Endothelial cell of umbilical vein (primary cell): ENCODE data around the gene TRIM47.
"Not testable (repeated sequence)": the region's sequence is repeated elsewhere in the genome, so short reads cannot be mapped to it uniquely, and the experiment has no call there.

Source experiments
- EZH2 ChIP-seq: IDR thresholded peaks from 2 replicates; pipeline ENCODE4 v1.6.1; 2012; ENCODE audit warnings: borderline replicate concordance, low read depth, mild to moderate bottlenecking, moderate library complexity, low read length, inconsistent platforms; ENCODE audit not compliant: severe bottlenecking
- FOS ChIP-seq: IDR thresholded peaks from 2 replicates; pipeline ENCODE4 v1.6.1; 2011; ENCODE audit warnings: mild to moderate bottlenecking, low read length, moderate library complexity, borderline replicate concordance; ENCODE audit not compliant: insufficient read depth
- GATA2 ChIP-seq: IDR thresholded peaks from 2 replicates; pipeline ENCODE4 v1.7.0; 2011; ENCODE audit warnings: low read depth, mild to moderate bottlenecking, moderate library complexity, mixed read lengths, low read length; ENCODE audit not compliant: insufficient read length, insufficient read depth
- MYC ChIP-seq: IDR thresholded peaks from one replicate; pipeline ENCODE4 v1.6.1; 2011; ENCODE audit warnings: mild to moderate bottlenecking, low read depth, low read length
- POLR2A ChIP-seq: IDR thresholded peaks from 2 replicates; pipeline ENCODE4 v1.6.1; 2012; ENCODE audit warnings: low read depth, mild to moderate bottlenecking, control low read depth, low read length
- POLR2AphosphoS5 ChIP-seq: IDR thresholded peaks from 2 replicates; pipeline ENCODE4 v1.6.1; 2012; ENCODE audit warnings: low read depth, mild to moderate bottlenecking, control low read depth, low read length, moderate library complexity; ENCODE audit not compliant: insufficient read depth
- TF ChIP-seq, protein P1 (sequence below), 2 donors: IDR thresholded peaks; 1 replicate in 1 of 2; 2 replicates in 1 of 2; pipeline ENCODE4 v1.5.1; 2011; ENCODE audit warnings: low read length in 2 of 2, mild to moderate bottlenecking in 2 of 2, moderate library complexity in 2 of 2, control low read depth in 1 of 2, inconsistent platforms in 1 of 2, low read depth in 1 of 2; ENCODE audit not compliant: insufficient read depth in 1 of 2; ENCODE audit errors: extremely low read depth in 1 of 2
- TF ChIP-seq, protein P2 (sequence below): IDR thresholded peaks from 2 replicates; pipeline ENCODE4 v1.6.1; 2011; ENCODE audit not compliant: insufficient read depth, insufficient read length

DNA sequence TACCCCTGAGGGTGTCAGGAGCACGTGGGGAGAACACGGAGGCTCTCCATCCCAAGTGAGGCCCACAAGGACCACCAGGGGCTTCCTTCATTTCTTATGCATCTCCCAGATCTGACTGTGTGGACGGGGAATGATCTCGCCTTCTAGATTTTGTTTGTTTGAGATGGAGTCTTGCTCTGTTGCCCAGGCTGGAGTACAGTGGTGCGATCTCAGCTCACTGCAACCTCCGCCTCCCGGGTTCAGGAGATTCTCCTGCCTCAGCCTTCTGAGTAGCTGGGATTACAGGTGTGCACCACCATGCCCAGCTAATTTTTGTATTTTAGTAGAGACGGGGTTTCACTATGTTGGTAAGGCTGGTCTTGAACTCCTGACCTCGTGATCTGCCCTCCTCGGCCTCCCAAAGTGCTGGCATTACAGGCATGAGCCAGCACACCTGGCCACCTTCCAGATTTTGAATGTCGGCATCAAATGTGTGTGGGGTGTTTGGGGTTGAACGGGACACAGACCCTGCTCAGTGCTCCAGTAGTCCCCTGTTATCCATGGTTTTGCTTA is 9.6 kb downstream of the TRIM47 start:
- not testable (repeated sequence) for TF ChIP-seq EZH2, POLR2A, POLR2AphosphoS5, GATA2, MYC, FOS
- TF ChIP-seq, protein P1, sequence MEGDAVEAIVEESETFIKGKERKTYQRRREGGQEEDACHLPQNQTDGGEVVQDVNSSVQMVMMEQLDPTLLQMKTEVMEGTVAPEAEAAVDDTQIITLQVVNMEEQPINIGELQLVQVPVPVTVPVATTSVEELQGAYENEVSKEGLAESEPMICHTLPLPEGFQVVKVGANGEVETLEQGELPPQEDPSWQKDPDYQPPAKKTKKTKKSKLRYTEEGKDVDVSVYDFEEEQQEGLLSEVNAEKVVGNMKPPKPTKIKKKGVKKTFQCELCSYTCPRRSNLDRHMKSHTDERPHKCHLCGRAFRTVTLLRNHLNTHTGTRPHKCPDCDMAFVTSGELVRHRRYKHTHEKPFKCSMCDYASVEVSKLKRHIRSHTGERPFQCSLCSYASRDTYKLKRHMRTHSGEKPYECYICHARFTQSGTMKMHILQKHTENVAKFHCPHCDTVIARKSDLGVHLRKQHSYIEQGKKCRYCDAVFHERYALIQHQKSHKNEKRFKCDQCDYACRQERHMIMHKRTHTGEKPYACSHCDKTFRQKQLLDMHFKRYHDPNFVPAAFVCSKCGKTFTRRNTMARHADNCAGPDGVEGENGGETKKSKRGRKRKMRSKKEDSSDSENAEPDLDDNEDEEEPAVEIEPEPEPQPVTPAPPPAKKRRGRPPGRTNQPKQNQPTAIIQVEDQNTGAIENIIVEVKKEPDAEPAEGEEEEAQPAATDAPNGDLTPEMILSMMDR (IDR thresholded peaks at IDR 0.05; ENCODE audit: extremely low read depth in 1 of 2, insufficient read depth in 1 of 2, low read depth in 1 of 2, low read length in 2 of 2): not testable (repeated sequence)
- TF ChIP-seq, protein P2, sequence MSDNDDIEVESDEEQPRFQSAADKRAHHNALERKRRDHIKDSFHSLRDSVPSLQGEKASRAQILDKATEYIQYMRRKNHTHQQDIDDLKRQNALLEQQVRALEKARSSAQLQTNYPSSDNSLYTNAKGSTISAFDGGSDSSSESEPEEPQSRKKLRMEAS: not testable (repeated sequence)
